Activated CD8-positive, alpha-beta T cell treated with anti-CD3 and anti-CD28 coated beads for 36 hours (primary cell): ENCODE results near the gene MTFR1L. TPM values are rescaled to one million over a fixed set of nuclear protein-coding genes. Genes with fewer than 3 reads are reported as not detected.

Experiments used
- ATAC-seq: fragments of 200-7000 bp; cut with Tn5 transposase; one replicate; pipeline ENCODE4 v1.10.0; 2021; ENCODE audit warnings: mild to moderate bottlenecking, moderate library complexity
- CTCF ChIA-PET: fragments of 350-600 bp; sonication (Branson Sonifier 250); formaldehyde crosslinking; loops from one replicate; lab custom pipeline; 2021; ENCODE audit warnings: antibody characterized with exemption; lab: Charles Lee
- POLR2A ChIA-PET: fragments of 350-600 bp; sonication (Branson Sonifier 250); formaldehyde crosslinking; loops from one replicate; lab custom pipeline; 2021; ENCODE audit warnings: antibody characterized with exemption; lab: Charles Lee
- DNase-seq: peaks from one replicate; pipeline ENCODE4 v3.0.0-alpha.2; 2020
- H3K27ac Mint-ChIP-seq: one replicate; pipeline ENCODE4 v1.8.0; 2021; ENCODE audit warnings: mild to moderate bottlenecking, mixed read lengths
- H3K27me3 Mint-ChIP-seq: one replicate; pipeline ENCODE4 v1.8.0; 2021; ENCODE audit warnings: mixed read lengths
- H3K36me3 Mint-ChIP-seq: one replicate; pipeline ENCODE4 v1.8.0; 2021; ENCODE audit warnings: low read depth, mixed read lengths
- H3K4me1 Mint-ChIP-seq: one replicate; pipeline ENCODE4 v1.8.0; 2021; ENCODE audit warnings: low read depth, mixed read lengths
- H3K4me3 Mint-ChIP-seq: one replicate; pipeline ENCODE4 v1.8.0; 2021; ENCODE audit warnings: mild to moderate bottlenecking, moderate library complexity, mixed read lengths
- H3K9me3 Mint-ChIP-seq: one replicate; pipeline ENCODE4 v1.8.0; 2021; ENCODE audit warnings: mixed read lengths
- intact Hi-C: fragments of 100-400 bp; cut with micrococcal nuclease; formaldehyde crosslinking; loops from one replicate; pipeline ENCODE4 v1.10.0; 2022
- total RNA-seq, 2 experiments: library from RNA; stranded (reverse); gene quantifications; one replicate each; pipeline ENCODE4 v1.2.3, GENCODE V29; 2021
- TF ChIP-seq, protein P1 (sequence below): fragments of 200-600 bp; IDR thresholded peaks from one replicate; pipeline ENCODE4 v1.8.0; 2022; ENCODE audit warnings: antibody characterized with exemption, mild to moderate bottlenecking

MTFR1L gene
- total RNA-seq, 2 experiments from 2014 or later: 25.6 to 27.4 TPM

DNA sequence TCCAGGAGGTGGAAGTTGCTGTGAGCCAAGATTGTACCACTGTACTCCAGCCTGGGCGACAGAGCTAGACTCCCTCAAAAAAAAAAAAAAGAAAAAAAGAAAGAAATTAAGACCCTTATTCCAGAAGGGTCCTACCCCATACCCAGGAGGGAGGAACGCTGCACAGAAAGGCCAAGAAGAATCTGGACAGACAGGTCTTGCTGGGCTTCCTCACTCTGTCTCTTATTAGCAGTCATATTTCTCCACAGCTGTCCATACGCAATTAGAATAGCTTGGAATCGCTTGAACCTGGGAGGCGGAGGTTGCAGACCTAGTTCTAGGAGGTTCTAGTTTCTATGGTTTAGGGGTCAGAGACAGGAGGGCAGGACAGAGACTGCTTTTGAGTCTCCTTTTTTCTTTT is 58.9 kb downstream of the MTFR1L start:
- ATAC-seq: no peak
- Mint-ChIP-seq H3K27me3 (peaks cover 4% of the 10 kb centered on the region), H3K36me3 (no peaks in the 10 kb centered on the region), H3K4me1 (peaks cover 3% of the 10 kb centered on the region), H3K9me3 (no peaks in the 10 kb centered on the region), H3K4me3 (no peak overlapping the region), H3K27ac (no peak overlapping the region)
- ChIA-PET CTCF (interaction anchor here (2.2 kb wide), 1 partner anchor 17 kb away, joined by 20 read pairs; no protein-coding TSS in a partner anchor), POLR2A (no interaction called here)
- DNase-seq: no peak
- intact Hi-C loops: no loop called here
- TF ChIP-seq, protein P1, sequence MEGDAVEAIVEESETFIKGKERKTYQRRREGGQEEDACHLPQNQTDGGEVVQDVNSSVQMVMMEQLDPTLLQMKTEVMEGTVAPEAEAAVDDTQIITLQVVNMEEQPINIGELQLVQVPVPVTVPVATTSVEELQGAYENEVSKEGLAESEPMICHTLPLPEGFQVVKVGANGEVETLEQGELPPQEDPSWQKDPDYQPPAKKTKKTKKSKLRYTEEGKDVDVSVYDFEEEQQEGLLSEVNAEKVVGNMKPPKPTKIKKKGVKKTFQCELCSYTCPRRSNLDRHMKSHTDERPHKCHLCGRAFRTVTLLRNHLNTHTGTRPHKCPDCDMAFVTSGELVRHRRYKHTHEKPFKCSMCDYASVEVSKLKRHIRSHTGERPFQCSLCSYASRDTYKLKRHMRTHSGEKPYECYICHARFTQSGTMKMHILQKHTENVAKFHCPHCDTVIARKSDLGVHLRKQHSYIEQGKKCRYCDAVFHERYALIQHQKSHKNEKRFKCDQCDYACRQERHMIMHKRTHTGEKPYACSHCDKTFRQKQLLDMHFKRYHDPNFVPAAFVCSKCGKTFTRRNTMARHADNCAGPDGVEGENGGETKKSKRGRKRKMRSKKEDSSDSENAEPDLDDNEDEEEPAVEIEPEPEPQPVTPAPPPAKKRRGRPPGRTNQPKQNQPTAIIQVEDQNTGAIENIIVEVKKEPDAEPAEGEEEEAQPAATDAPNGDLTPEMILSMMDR: no peak

DNA sequence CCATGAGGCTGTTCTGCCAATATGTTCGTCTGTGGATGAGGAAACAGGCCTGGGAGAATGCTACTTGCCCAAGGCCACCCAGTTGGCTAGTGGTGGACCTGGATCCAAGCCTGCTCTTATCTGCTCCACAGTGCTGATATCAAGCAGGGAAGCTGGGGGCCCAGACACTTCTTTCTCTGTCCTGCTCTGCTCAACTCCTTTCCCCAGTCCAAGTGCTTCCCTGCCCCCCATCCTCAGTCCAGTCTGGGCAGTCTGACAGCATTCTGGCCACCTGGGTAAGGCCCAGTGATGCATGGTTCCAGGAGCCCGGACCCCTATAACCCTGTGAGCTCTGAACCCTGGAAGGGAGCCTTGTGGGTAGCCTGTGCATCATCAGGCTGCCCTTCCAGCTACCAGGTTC is 59.9 kb downstream of the MTFR1L start:
- H3K4me1 Mint-ChIP-seq: peaks cover 3% of the 10 kb centered on the region
- H3K36me3 Mint-ChIP-seq: no peaks in the 10 kb centered on the region
- peaks cover 4% of the 10 kb centered on the region for H3K27me3 Mint-ChIP-seq
- TF ChIP-seq, protein P1: no peak
- ChIA-PET CTCF (interaction anchor here (1.0 to 2.2 kb wide), 2 partner anchors 16 to 118 kb away, joined by 3 to 20 read pairs; partner anchors contain the start of gene PAFAH2), POLR2A (interaction anchor here (1.2 kb wide), 1 partner anchor 16 kb away, joined by 4 read pairs; no protein-coding TSS in a partner anchor)
- intact Hi-C loops: no loop called here
- H3K27ac Mint-ChIP-seq: no peak overlapping the region
- H3K9me3 Mint-ChIP-seq: no peaks in the 10 kb centered on the region
- ATAC-seq (no peak), DNase-seq (no peak)
- H3K4me3 Mint-ChIP-seq: no peak overlapping the region

DNA sequence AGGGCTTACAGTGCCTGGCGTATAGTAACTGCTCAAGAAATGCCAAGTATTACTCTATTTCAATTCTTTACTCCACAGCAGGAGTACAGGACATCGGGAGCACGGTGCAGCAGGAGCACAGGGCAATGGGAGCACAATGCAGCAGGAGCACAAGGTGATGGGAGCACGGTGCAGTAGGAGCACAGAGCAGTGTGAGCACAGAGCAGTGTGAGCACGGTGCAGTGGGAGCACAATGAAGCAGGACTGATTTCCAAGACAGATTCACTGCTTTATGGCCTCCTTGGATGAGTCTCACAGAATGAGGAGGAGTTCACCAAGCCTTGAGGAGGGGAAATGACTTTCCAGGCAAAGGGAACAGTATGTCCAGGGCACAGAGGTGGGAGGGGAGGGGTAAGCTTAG is 60.8 kb downstream of the MTFR1L start:
- Mint-ChIP-seq H3K27ac (no peak overlapping the region), H3K36me3 (no peaks in the 10 kb centered on the region), H3K4me1 (peaks cover 3% of the 10 kb centered on the region), H3K9me3 (no peaks in the 10 kb centered on the region), H3K4me3 (no peak overlapping the region), H3K27me3 (peaks cover 4% of the 10 kb centered on the region)
- TF ChIP-seq, protein P1: no peak
- ATAC-seq (no peak), DNase-seq (no peak)
- intact Hi-C loops: no loop called here
- POLR2A ChIA-PET: interaction anchor here (1.1 kb wide), 1 partner anchor 18 kb away, joined by 3 read pairs; no protein-coding TSS in a partner anchor
- CTCF ChIA-PET: interaction anchor here (1.0 kb wide), 1 partner anchor 117 kb away, joined by 3 read pairs; the partner anchor contains the start of gene PAFAH2

DNA sequence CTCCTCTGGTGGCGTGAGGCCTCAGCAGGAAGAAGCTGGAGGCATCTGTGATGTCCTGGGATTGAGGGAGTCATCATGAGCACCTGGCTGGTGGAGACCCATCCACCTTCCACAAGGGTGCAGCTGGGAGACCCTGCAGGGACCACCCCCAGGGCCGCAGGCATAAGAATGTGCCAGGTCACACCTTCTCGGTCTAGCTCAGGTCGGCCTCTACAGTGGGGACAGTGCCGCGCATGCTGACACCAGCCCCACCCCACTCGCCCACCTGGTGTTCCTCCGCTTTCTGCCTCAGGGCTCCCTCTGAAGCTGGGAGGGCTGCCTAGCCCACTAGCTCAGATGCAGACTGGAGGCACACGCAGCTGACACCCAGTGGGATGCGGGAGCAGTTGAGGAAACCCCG is 61.5 kb downstream of the MTFR1L start:
- intact Hi-C loops: no loop called here
- Mint-ChIP-seq H3K4me1 (no peaks in the 10 kb centered on the region), H3K27ac (no peak overlapping the region), H3K4me3 (no peak overlapping the region), H3K36me3 (no peaks in the 10 kb centered on the region), H3K9me3 (no peaks in the 10 kb centered on the region), H3K27me3 (peaks cover under 1% of the 10 kb centered on the region)
- ChIA-PET CTCF (interaction anchor here (1.5 kb wide), 1 partner anchor 14 kb away, joined by 8 read pairs; no protein-coding TSS in a partner anchor), POLR2A (interaction anchor here (1.1 to 1.6 kb wide), 3 partner anchors 12 to 17 kb away, joined by 3 read pairs; no protein-coding TSS in a partner anchor)
- ATAC-seq: no peak
- TF ChIP-seq, protein P1: no peak
- no peak for DNase-seq

Other genes with a start within 250 kb of the MTFR1L start
- 1 to 10 TPM; 3.7 to 4.4 TPM for gene MAN1C1, start 203.2 kb upstream of the MTFR1L start, total RNA-seq
- gene SELENON, start 19.8 kb upstream of the MTFR1L start, total RNA-seq: 10 to 100 TPM; 15.3 to 17.7 TPM
- 10 to 100 TPM in 1 of 2 experiments, 1 to 10 TPM in 1; 8.8 to 10.3 TPM for gene AUNIP, start 39.5 kb downstream of the MTFR1L start, total RNA-seq
- gene PAQR7, start 55.8 kb downstream of the MTFR1L start, total RNA-seq: 1 to 10 TPM; 6.8 to 8.0 TPM
- gene STMN1, start 86.5 kb downstream of the MTFR1L start, total RNA-seq: 100 to 1,000 TPM; 487 to 493 TPM
- gene PAFAH2, start 178.1 kb downstream of the MTFR1L start, total RNA-seq: 1 to 10 TPM; 7.4 to 8.0 TPM
- gene EXTL1, start 201.8 kb downstream of the MTFR1L start, total RNA-seq: not detected
- gene SLC30A2, start 226.2 kb downstream of the MTFR1L start, total RNA-seq: not detected
- gene TRIM63, start 247.7 kb downstream of the MTFR1L start, total RNA-seq: under 1 TPM in 1 of 2 experiments, not detected in 1; 0.18 TPM